H1 (cell line): ENCODE data around the gene FAM131A. TPM values are rescaled to one million over a fixed set of nuclear protein-coding genes. Genes with fewer than 3 reads are reported as not detected.

Experiments used
- CTCF ChIA-PET: fragments of 300-600 bp; sonication (Branson Sonifier 250); formaldehyde crosslinking; loops from one replicate; lab custom pipeline; 2021; ENCODE audit not compliant: partially characterized antibody; lab: Charles Lee
- POLR2A ChIA-PET: fragments of 300-600 bp; sonication (Branson Sonifier 250); formaldehyde crosslinking; loops from one replicate; lab custom pipeline; 2021; ENCODE audit warnings: inconsistent platforms; ENCODE audit not compliant: partially characterized antibody; lab: Charles Lee
- DNase-seq, 2 experiments: peaks; one replicate each; pipeline versions ENCODE4 v3.0.0 to v3.0.0-alpha.2; 2010 to 2022; ENCODE audit warnings: low spot score in 2 of 2, low read depth in 1 of 2, mixed read lengths in 1 of 2
- FAIRE-seq: peaks from 2 replicates; lab custom pipeline; 2011; peaks lifted over from hg19 to GRCh38; lab: Jason Lieb, UNC
- H2AFZ ChIP-seq: 2 replicates; pipeline ENCODE4 v1.8.1; 2012; ENCODE audit warnings: low read length, inconsistent platforms
- H2AK5ac ChIP-seq: 2 replicates; pipeline ENCODE4 v1.6.1; 2013; ENCODE audit warnings: low read depth, low read length
- H2BK120ac ChIP-seq: replicated peaks from 2 replicates; pipeline ENCODE3; 2013; ENCODE audit warnings: low read depth, low read length, inconsistent platforms
- H2BK12ac ChIP-seq: 2 replicates; pipeline ENCODE4 v1.6.1; 2013; ENCODE audit warnings: low read depth, low read length
- H2BK15ac ChIP-seq: 2 replicates; pipeline ENCODE4 v1.6.1; 2013; ENCODE audit warnings: low read length
- H2BK20ac ChIP-seq: 2 replicates; pipeline ENCODE4 v1.6.1; 2013; ENCODE audit warnings: low read length
- H2BK5ac ChIP-seq: 2 replicates; pipeline ENCODE4 v1.6.1; 2013; ENCODE audit warnings: low read depth, low read length
- H3K14ac ChIP-seq: 2 replicates; pipeline ENCODE4 v1.6.1; 2013; ENCODE audit warnings: inconsistent platforms; ENCODE audit not compliant: insufficient read length
- H3K18ac ChIP-seq: 2 replicates; pipeline ENCODE4 v1.6.1; 2013; ENCODE audit warnings: low read length; ENCODE audit errors: extremely low read depth
- H3K23ac ChIP-seq: 2 replicates; pipeline ENCODE4 v1.6.1; 2013; ENCODE audit warnings: inconsistent platforms; ENCODE audit not compliant: insufficient read length
- H3K23me2 ChIP-seq: 2 replicates; pipeline ENCODE4 v1.6.1; 2013; ENCODE audit warnings: low read depth, low read length
- H3K27ac ChIP-seq: 2 replicates; pipeline ENCODE4 v1.6.1; 2011; ENCODE audit warnings: low read depth, low read length, inconsistent platforms
- H3K27me3 ChIP-seq, 4 experiments: replicated peaks in 1 of 4; 1 replicate in 1 of 4; 2 replicates in 3 of 4; pipeline versions ENCODE4 v1.6.1 to v1.8.1; 2011 to 2013; ENCODE audit warnings: low read length in 3 of 4, mild to moderate bottlenecking in 3 of 4, inconsistent platforms in 2 of 4, mixed read lengths in 2 of 4, moderate library complexity in 1 of 4; ENCODE audit not compliant: control insufficient read depth in 3 of 4, insufficient read depth in 3 of 4; ENCODE audit errors: extremely low read depth in 1 of 4
- H3K36me3 ChIP-seq, 4 experiments: 2 replicates each; pipeline versions ENCODE4 v1.6.1 to v1.8.1; 2011 to 2013; ENCODE audit warnings: mild to moderate bottlenecking in 4 of 4, low read length in 3 of 4, moderate library complexity in 2 of 4, control low read depth in 1 of 4, inconsistent platforms in 1 of 4; ENCODE audit not compliant: insufficient read depth in 4 of 4, control insufficient read depth in 2 of 4
- H3K4ac ChIP-seq: replicated peaks from 2 replicates; pipeline ENCODE3; 2013; ENCODE audit warnings: low read length, low read depth, mixed read lengths, inconsistent platforms; ENCODE audit not compliant: insufficient read length
- H3K4me1 ChIP-seq, 4 experiments: replicated peaks in 1 of 4; 1 replicate in 1 of 4; 2 replicates in 3 of 4; pipeline versions ENCODE4 v1.6.1 to v1.8.1; 2011 to 2013; ENCODE audit warnings: low read length in 3 of 4, inconsistent platforms in 2 of 4, mixed read lengths in 1 of 4; ENCODE audit not compliant: insufficient read depth in 4 of 4, control insufficient read depth in 3 of 4
- H3K4me2 ChIP-seq, 2 experiments: 2 replicates each; pipeline versions ENCODE4 v1.6.1 to v1.8.1; 2011 to 2013; ENCODE audit warnings: low read depth in 2 of 2, low read length in 2 of 2, control low read depth in 1 of 2, inconsistent platforms in 1 of 2, mild to moderate bottlenecking in 1 of 2; ENCODE audit not compliant: insufficient read depth in 1 of 2
- H3K4me3 ChIP-seq, 4 experiments: fragments of 200-600, 300-600 bp in 1 of 4; sonication (generic), shearing (Covaris generic), sonication (Bioruptor Twin) in 1 of 4; 2 replicates each; pipeline versions ENCODE4 v1.5.1 to v1.8.1; 2011 to 2016; ENCODE audit warnings: low read length in 4 of 4, low read depth in 3 of 4, control low read depth in 2 of 4, inconsistent platforms in 2 of 4, mild to moderate bottlenecking in 2 of 4, mixed read lengths in 1 of 4, moderate library complexity in 1 of 4; ENCODE audit not compliant: insufficient read depth in 2 of 4; ENCODE audit errors: extremely low read depth in 1 of 4
- H3K56ac ChIP-seq: replicated peaks from 2 replicates; pipeline ENCODE3; 2013; ENCODE audit warnings: low read depth, mild to moderate bottlenecking, mixed read lengths, low read length, inconsistent platforms; ENCODE audit not compliant: insufficient read length
- H3K79me1 ChIP-seq: 2 replicates; pipeline ENCODE4 v1.6.1; 2013; ENCODE audit warnings: low read depth, low read length, control low read depth
- H3K79me2 ChIP-seq, 2 experiments: 2 replicates each; pipeline versions ENCODE4 v1.6.1 to v1.8.1; 2012 to 2013; ENCODE audit warnings: low read length in 2 of 2, mild to moderate bottlenecking in 2 of 2, inconsistent platforms in 1 of 2; ENCODE audit not compliant: insufficient read depth in 2 of 2, control insufficient read depth in 1 of 2
- H3K9ac ChIP-seq, 4 experiments: replicated peaks in 1 of 4; 1 replicate in 1 of 4; 2 replicates in 3 of 4; pipeline versions ENCODE4 v1.6.1 to v1.8.1; 2011 to 2013; ENCODE audit warnings: low read depth in 3 of 4, low read length in 3 of 4, control low read depth in 2 of 4, mild to moderate bottlenecking in 2 of 4, moderate library complexity in 2 of 4, inconsistent platforms in 1 of 4; ENCODE audit errors: extremely low read depth in 1 of 4
- H3K9me3 ChIP-seq, 2 experiments: 2 replicates each; pipeline versions ENCODE4 v1.6.1 to v1.8.1; 2012 to 2013; ENCODE audit warnings: mild to moderate bottlenecking in 2 of 2, moderate library complexity in 2 of 2, control low read depth in 1 of 2, inconsistent platforms in 1 of 2, low read depth in 1 of 2, low read length in 1 of 2, mixed read lengths in 1 of 2; ENCODE audit not compliant: insufficient read depth in 2 of 2
- H4K20me1 ChIP-seq, 2 experiments: replicated peaks in 1 of 2; 2 replicates each; pipeline versions ENCODE3 to v1.8.1; 2011 to 2013; ENCODE audit warnings: inconsistent platforms in 2 of 2, low read length in 2 of 2, mild to moderate bottlenecking in 1 of 2; ENCODE audit not compliant: insufficient read depth in 2 of 2, control insufficient read depth in 1 of 2
- H4K5ac ChIP-seq: 2 replicates; pipeline ENCODE4 v1.6.1; 2013; ENCODE audit warnings: low read length, low read depth, mixed read lengths, inconsistent platforms; ENCODE audit not compliant: insufficient read length
- H4K8ac ChIP-seq: 2 replicates; pipeline ENCODE4 v1.8.0; 2013; ENCODE audit warnings: mild to moderate bottlenecking, moderate library complexity, low read length, inconsistent platforms; ENCODE audit not compliant: insufficient read depth; ENCODE audit errors: extremely low read depth
- H4K91ac ChIP-seq: replicated peaks from 2 replicates; pipeline ENCODE3; 2013; ENCODE audit warnings: low read length, mixed read lengths, inconsistent platforms; ENCODE audit not compliant: insufficient read length
- EP300 ChIP-seq, 2 experiments: IDR thresholded peaks; 1 replicate in 1 of 2; 2 replicates in 1 of 2; pipeline ENCODE4 v1.6.1; 2011 to 2012; ENCODE audit warnings: low read depth in 2 of 2, low read length in 2 of 2, mild to moderate bottlenecking in 2 of 2, borderline replicate concordance in 1 of 2, inconsistent platforms in 1 of 2, moderate library complexity in 1 of 2
- NRF1 ChIP-seq: IDR thresholded peaks from 2 replicates; pipeline ENCODE4 v1.6.1; 2011; ENCODE audit warnings: mild to moderate bottlenecking, low read depth, low read length, improper control_type of control experiment
- SAP30 ChIP-seq: fragments of 300-600 bp; sonication (generic); IDR thresholded peaks from 2 replicates; pipeline ENCODE4 v1.7.1; 2012; ENCODE audit warnings: low read length, moderate library complexity, mild to moderate bottlenecking, inconsistent platforms; ENCODE audit not compliant: insufficient read depth, insufficient replicate concordance
- WGBS, 2 experiments: shearing (Covaris generic) in 1 of 2; methylation state at CpG; one replicate each; pipeline versions ENCODE4 v1.1.6 to v1.1.7; 2013 to 2015; ENCODE audit warnings: low lambda C conversion rate in 2 of 2, mixed read lengths in 2 of 2, inconsistent platforms in 1 of 2, low coverage in 1 of 2, missing lambda C conversion rate in 1 of 2; ENCODE audit not compliant: insufficient replicate concordance in 2 of 2, insufficient coverage in 1 of 2, insufficient read length in 1 of 2; ENCODE audit errors: extremely low coverage in 1 of 2, missing lambda C conversion rate in 1 of 2; 5-methylcytosine and 5-hydroxymethylcytosine counted together
- polyA plus RNA-seq, 7 experiments: library from polyadenylated mRNA; depleted of rRNA in 3 of 7; stranded (reverse) in 5 of 7; unstranded in 2 of 7; fragments of >200 nt in 5 of 7; fragments of 200-250 nt in 2 of 7; gene quantifications; 1 replicate in 5 of 7; 2 replicates in 1 of 7; 4 replicates in 1 of 7; pipeline versions ENCODE4 v1.2.1 to v1.2.3, GENCODE V29; 2011 to 2013; ENCODE audit warnings: missing spikeins in 2 of 7, mixed read lengths in 2 of 7
- total RNA-seq: library from RNA; stranded (reverse); fragmentation: NEBNext Ultra II Directional; extraction: Animal tissue kit (Norgen Biotek cat#: 25700); gene quantifications from 2 replicates; pipeline ENCODE4 v1.2.1, GENCODE V29; 2021

FAM131A gene
- total and polyA plus RNA-seq, 2 of the 8 experiments (the other 6 are each of a cell fraction or from before 2014, with no cell fraction given) = 16.0 to 21.9 TPM

GRCh38 chr3:184350618-184351017, 13.2 kb downstream of the FAM131A start:
- POLR2A ChIA-PET = interaction anchor here (1.3 to 3.6 kb wide), 3 partner anchors 8 to 12 kb away, joined by 4 to 23 read pairs (median 6); partner anchors contain the start of genes CLCN2 and POLR2H
- Histone ChIP-seq H4K8ac (no peak overlapping the region), H2BK15ac (no peak overlapping the region), H3K23me2 (no peaks in the 10 kb centered on the region), H4K91ac (no peak overlapping the region), H2BK5ac (no peak overlapping the region), H3K36me3 (peaks cover 4 to 23% (median 16%) of the 10 kb centered on the region in 4 experiments; a peak in 7 of 8 replicates), H3K4me3 (no peak overlapping the region), H3K14ac (no peak overlapping the region), H4K20me1 (peaks cover 0 to 14% of the 10 kb centered on the region in 2 experiments), H3K79me1 (no peaks in the 10 kb centered on the region; the same call in 1 of the 2 replicates), H3K9me3 (no peaks in the 10 kb centered on the region), H3K9ac (0 out of 7 replicates have a peak overlapping the region, but pooled peaks of 1 of the 4 experiments have one; percentile 11), H3K4ac (no peak overlapping the region), H3K23ac (no peak overlapping the region), H3K18ac (no peak overlapping the region), H2BK20ac (no peak overlapping the region), H3K4me1 (peaks cover 0 to 7% (median 4%) of the 10 kb centered on the region in 4 experiments; a peak in 3 of 7 replicates), H3K4me2 (no peak overlapping the region), H3K56ac (no peak overlapping the region), H2AFZ (no peak overlapping the region), H3K79me2 (no peaks in the 10 kb centered on the region), H4K5ac (no peak overlapping the region), H3K27ac (no peak overlapping the region), H2AK5ac (no peak overlapping the region), H2BK120ac (no peak overlapping the region), H2BK12ac (no peak overlapping the region), H3K27me3 (no peaks in the 10 kb centered on the region)
- FAIRE-seq (no peak), DNase-seq (no peak)
- WGBS, 2 experiments = 92% methylated on average over 6 of the region's 6 CpGs; no CpG with 5 or more reads in 1 of the 2 experiments
- CTCF ChIA-PET = interaction anchor here (0.9 to 6.8 kb wide), 6 partner anchors 7 to 190 kb away, joined by 3 to 49 read pairs (median 4); partner anchors contain the start of gene FAM131A
- no peak for TF ChIP-seq SAP30
- no peak for TF ChIP-seq NRF1
- no peak for TF ChIP-seq EP300 (IDR thresholded peaks at IDR 0.05; ENCODE audit: borderline replicate concordance in 1 of 2, low read depth in 2 of 2, low read length in 2 of 2)
